H1 (cell line): Measurements from ENCODE around the gene ZNF837. TPM values are rescaled to one million over a fixed set of nuclear protein-coding genes. Genes with fewer than 3 reads are reported as not detected.

ENCODE experiments used
- CTCF ChIA-PET: fragments of 300-600 bp; sonication (Branson Sonifier 250); formaldehyde crosslinking; loops from one replicate; lab custom pipeline; 2021; ENCODE audit not compliant: partially characterized antibody; lab: Charles Lee
- POLR2A ChIA-PET: fragments of 300-600 bp; sonication (Branson Sonifier 250); formaldehyde crosslinking; loops from one replicate; lab custom pipeline; 2021; ENCODE audit warnings: inconsistent platforms; ENCODE audit not compliant: partially characterized antibody; lab: Charles Lee
- DNase-seq, 2 experiments: peaks; one replicate each; pipeline versions ENCODE4 v3.0.0 to v3.0.0-alpha.2; 2010 to 2022; ENCODE audit warnings: low spot score in 2 of 2, low read depth in 1 of 2, mixed read lengths in 1 of 2
- FAIRE-seq: peaks from 2 replicates; lab custom pipeline; 2011; peaks lifted over from hg19 to GRCh38; lab: Jason Lieb, UNC
- H2AFZ ChIP-seq: 2 replicates; pipeline ENCODE4 v1.8.1; 2012; ENCODE audit warnings: low read length, inconsistent platforms
- H2AK5ac ChIP-seq: 2 replicates; pipeline ENCODE4 v1.6.1; 2013; ENCODE audit warnings: low read depth, low read length
- H2BK120ac ChIP-seq: replicated peaks from 2 replicates; pipeline ENCODE3; 2013; ENCODE audit warnings: low read depth, low read length, inconsistent platforms
- H2BK12ac ChIP-seq: 2 replicates; pipeline ENCODE4 v1.6.1; 2013; ENCODE audit warnings: low read depth, low read length
- H2BK15ac ChIP-seq: 2 replicates; pipeline ENCODE4 v1.6.1; 2013; ENCODE audit warnings: low read length
- H2BK20ac ChIP-seq: 2 replicates; pipeline ENCODE4 v1.6.1; 2013; ENCODE audit warnings: low read length
- H2BK5ac ChIP-seq: 2 replicates; pipeline ENCODE4 v1.6.1; 2013; ENCODE audit warnings: low read depth, low read length
- H3K14ac ChIP-seq: 2 replicates; pipeline ENCODE4 v1.6.1; 2013; ENCODE audit warnings: inconsistent platforms; ENCODE audit not compliant: insufficient read length
- H3K18ac ChIP-seq: 2 replicates; pipeline ENCODE4 v1.6.1; 2013; ENCODE audit warnings: low read length; ENCODE audit errors: extremely low read depth
- H3K23ac ChIP-seq: 2 replicates; pipeline ENCODE4 v1.6.1; 2013; ENCODE audit warnings: inconsistent platforms; ENCODE audit not compliant: insufficient read length
- H3K23me2 ChIP-seq: 2 replicates; pipeline ENCODE4 v1.6.1; 2013; ENCODE audit warnings: low read depth, low read length
- H3K27ac ChIP-seq: 2 replicates; pipeline ENCODE4 v1.6.1; 2011; ENCODE audit warnings: low read depth, low read length, inconsistent platforms
- H3K27me3 ChIP-seq, 4 experiments: replicated peaks in 1 of 4; 1 replicate in 1 of 4; 2 replicates in 3 of 4; pipeline versions ENCODE4 v1.6.1 to v1.8.1; 2011 to 2013; ENCODE audit warnings: low read length in 3 of 4, mild to moderate bottlenecking in 3 of 4, inconsistent platforms in 2 of 4, mixed read lengths in 2 of 4, moderate library complexity in 1 of 4; ENCODE audit not compliant: control insufficient read depth in 3 of 4, insufficient read depth in 3 of 4; ENCODE audit errors: extremely low read depth in 1 of 4
- H3K36me3 ChIP-seq, 4 experiments: 2 replicates each; pipeline versions ENCODE4 v1.6.1 to v1.8.1; 2011 to 2013; ENCODE audit warnings: mild to moderate bottlenecking in 4 of 4, low read length in 3 of 4, moderate library complexity in 2 of 4, control low read depth in 1 of 4, inconsistent platforms in 1 of 4; ENCODE audit not compliant: insufficient read depth in 4 of 4, control insufficient read depth in 2 of 4
- H3K4ac ChIP-seq: replicated peaks from 2 replicates; pipeline ENCODE3; 2013; ENCODE audit warnings: low read length, low read depth, mixed read lengths, inconsistent platforms; ENCODE audit not compliant: insufficient read length
- H3K4me1 ChIP-seq, 4 experiments: replicated peaks in 1 of 4; 1 replicate in 1 of 4; 2 replicates in 3 of 4; pipeline versions ENCODE4 v1.6.1 to v1.8.1; 2011 to 2013; ENCODE audit warnings: low read length in 3 of 4, inconsistent platforms in 2 of 4, mixed read lengths in 1 of 4; ENCODE audit not compliant: insufficient read depth in 4 of 4, control insufficient read depth in 3 of 4
- H3K4me2 ChIP-seq, 2 experiments: 2 replicates each; pipeline versions ENCODE4 v1.6.1 to v1.8.1; 2011 to 2013; ENCODE audit warnings: low read depth in 2 of 2, low read length in 2 of 2, control low read depth in 1 of 2, inconsistent platforms in 1 of 2, mild to moderate bottlenecking in 1 of 2; ENCODE audit not compliant: insufficient read depth in 1 of 2
- H3K4me3 ChIP-seq, 4 experiments: fragments of 200-600, 300-600 bp in 1 of 4; sonication (generic), shearing (Covaris generic), sonication (Bioruptor Twin) in 1 of 4; 2 replicates each; pipeline versions ENCODE4 v1.5.1 to v1.8.1; 2011 to 2016; ENCODE audit warnings: low read length in 4 of 4, low read depth in 3 of 4, control low read depth in 2 of 4, inconsistent platforms in 2 of 4, mild to moderate bottlenecking in 2 of 4, mixed read lengths in 1 of 4, moderate library complexity in 1 of 4; ENCODE audit not compliant: insufficient read depth in 2 of 4; ENCODE audit errors: extremely low read depth in 1 of 4
- H3K56ac ChIP-seq: replicated peaks from 2 replicates; pipeline ENCODE3; 2013; ENCODE audit warnings: low read depth, mild to moderate bottlenecking, mixed read lengths, low read length, inconsistent platforms; ENCODE audit not compliant: insufficient read length
- H3K79me1 ChIP-seq: 2 replicates; pipeline ENCODE4 v1.6.1; 2013; ENCODE audit warnings: low read depth, low read length, control low read depth
- H3K79me2 ChIP-seq, 2 experiments: 2 replicates each; pipeline versions ENCODE4 v1.6.1 to v1.8.1; 2012 to 2013; ENCODE audit warnings: low read length in 2 of 2, mild to moderate bottlenecking in 2 of 2, inconsistent platforms in 1 of 2; ENCODE audit not compliant: insufficient read depth in 2 of 2, control insufficient read depth in 1 of 2
- H3K9ac ChIP-seq, 4 experiments: replicated peaks in 1 of 4; 1 replicate in 1 of 4; 2 replicates in 3 of 4; pipeline versions ENCODE4 v1.6.1 to v1.8.1; 2011 to 2013; ENCODE audit warnings: low read depth in 3 of 4, low read length in 3 of 4, control low read depth in 2 of 4, mild to moderate bottlenecking in 2 of 4, moderate library complexity in 2 of 4, inconsistent platforms in 1 of 4; ENCODE audit errors: extremely low read depth in 1 of 4
- H3K9me3 ChIP-seq, 2 experiments: 2 replicates each; pipeline versions ENCODE4 v1.6.1 to v1.8.1; 2012 to 2013; ENCODE audit warnings: mild to moderate bottlenecking in 2 of 2, moderate library complexity in 2 of 2, control low read depth in 1 of 2, inconsistent platforms in 1 of 2, low read depth in 1 of 2, low read length in 1 of 2, mixed read lengths in 1 of 2; ENCODE audit not compliant: insufficient read depth in 2 of 2
- H4K20me1 ChIP-seq, 2 experiments: replicated peaks in 1 of 2; 2 replicates each; pipeline versions ENCODE3 to v1.8.1; 2011 to 2013; ENCODE audit warnings: inconsistent platforms in 2 of 2, low read length in 2 of 2, mild to moderate bottlenecking in 1 of 2; ENCODE audit not compliant: insufficient read depth in 2 of 2, control insufficient read depth in 1 of 2
- H4K5ac ChIP-seq: 2 replicates; pipeline ENCODE4 v1.6.1; 2013; ENCODE audit warnings: low read length, low read depth, mixed read lengths, inconsistent platforms; ENCODE audit not compliant: insufficient read length
- H4K8ac ChIP-seq: 2 replicates; pipeline ENCODE4 v1.8.0; 2013; ENCODE audit warnings: mild to moderate bottlenecking, moderate library complexity, low read length, inconsistent platforms; ENCODE audit not compliant: insufficient read depth; ENCODE audit errors: extremely low read depth
- H4K91ac ChIP-seq: replicated peaks from 2 replicates; pipeline ENCODE3; 2013; ENCODE audit warnings: low read length, mixed read lengths, inconsistent platforms; ENCODE audit not compliant: insufficient read length
- NANOG ChIP-seq: IDR thresholded peaks from 2 replicates; pipeline ENCODE4 v1.6.1; 2011; ENCODE audit warnings: low read length, low read depth, mild to moderate bottlenecking, inconsistent platforms; ENCODE audit not compliant: insufficient read depth, poor library complexity, severe bottlenecking
- TCF12 ChIP-seq: IDR thresholded peaks from 2 replicates; pipeline ENCODE4 v1.6.1; 2011; ENCODE audit warnings: low read depth, mild to moderate bottlenecking, low read length
- WGBS, 2 experiments: shearing (Covaris generic) in 1 of 2; methylation state at CpG; one replicate each; pipeline versions ENCODE4 v1.1.6 to v1.1.7; 2013 to 2015; ENCODE audit warnings: low lambda C conversion rate in 2 of 2, mixed read lengths in 2 of 2, inconsistent platforms in 1 of 2, low coverage in 1 of 2, missing lambda C conversion rate in 1 of 2; ENCODE audit not compliant: insufficient replicate concordance in 2 of 2, insufficient coverage in 1 of 2, insufficient read length in 1 of 2; ENCODE audit errors: extremely low coverage in 1 of 2, missing lambda C conversion rate in 1 of 2; 5-methylcytosine and 5-hydroxymethylcytosine counted together
- polyA plus RNA-seq, 7 experiments: library from polyadenylated mRNA; depleted of rRNA in 3 of 7; stranded (reverse) in 5 of 7; unstranded in 2 of 7; fragments of >200 nt in 5 of 7; fragments of 200-250 nt in 2 of 7; gene quantifications; 1 replicate in 5 of 7; 2 replicates in 1 of 7; 4 replicates in 1 of 7; pipeline versions ENCODE4 v1.2.1 to v1.2.3, GENCODE V29; 2011 to 2013; ENCODE audit warnings: missing spikeins in 2 of 7, mixed read lengths in 2 of 7
- total RNA-seq: library from RNA; stranded (reverse); fragmentation: NEBNext Ultra II Directional; extraction: Animal tissue kit (Norgen Biotek cat#: 25700); gene quantifications from 2 replicates; pipeline ENCODE4 v1.2.1, GENCODE V29; 2021
- TF ChIP-seq, protein P1 (sequence below): IDR thresholded peaks from 2 replicates; pipeline ENCODE4 v1.6.1; 2011; ENCODE audit warnings: low read length, improper control_type of control experiment
- TF ChIP-seq, protein P2 (sequence below): IDR thresholded peaks from 2 replicates; pipeline ENCODE4 v1.6.1; 2012; ENCODE audit warnings: inconsistent platforms

Gene ZNF837
- total and polyA plus RNA-seq, 2 of the 8 experiments (the other 6 are each of a cell fraction or from before 2014, with no cell fraction given) = 1.9 to 3.3 TPM

DNA sequence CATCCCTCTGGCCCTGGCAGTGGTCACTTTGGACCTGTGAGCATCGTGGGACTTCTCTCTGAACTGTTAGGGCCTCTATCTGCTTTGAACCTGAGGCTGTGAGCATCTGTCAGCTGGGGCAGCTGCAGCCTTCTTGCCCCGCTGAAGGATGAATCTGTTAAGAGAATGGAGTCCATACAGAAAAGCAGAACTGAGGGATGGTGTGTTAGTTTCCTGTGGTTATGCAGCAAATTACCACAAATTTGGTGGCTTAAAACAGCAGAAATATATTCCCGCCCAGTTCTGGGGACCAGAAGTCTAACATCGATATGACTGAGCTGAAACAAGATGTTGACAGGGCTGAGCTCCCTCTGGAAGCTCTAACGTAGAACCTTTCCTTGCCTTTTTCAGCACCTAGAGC, 16.7 kb downstream of the ZNF837 start:
- Histone ChIP-seq H2AK5ac (no peak overlapping the region), H3K4ac (no peak overlapping the region), H3K36me3 (peaks cover 0 to 2% (median 0%) of the 10 kb centered on the region in 4 experiments; a peak in 2 of 8 replicates), H3K9me3 (no peaks in the 10 kb centered on the region), H4K20me1 (no peaks in the 10 kb centered on the region), H3K27ac (no peak overlapping the region), H3K4me1 (peaks cover 0 to 8% (median 1%) of the 10 kb centered on the region in 4 experiments; a peak in 3 of 7 replicates), H2BK5ac (no peak overlapping the region), H3K27me3 (no peaks in the 10 kb centered on the region), H2BK15ac (no peak overlapping the region), H4K91ac (no peak overlapping the region), H3K14ac (no peak overlapping the region), H2BK120ac (no peak overlapping the region), H2BK20ac (no peak overlapping the region), H4K8ac (no peak overlapping the region), H3K23me2 (peaks cover 5% of the 10 kb centered on the region), H3K4me2 (no peak overlapping the region), H3K9ac (no peak overlapping the region), H3K23ac (no peak overlapping the region), H3K79me1 (no peaks in the 10 kb centered on the region), H3K18ac (no peak overlapping the region), H3K79me2 (no peaks in the 10 kb centered on the region), H2AFZ (no peak overlapping the region), H2BK12ac (no peak overlapping the region), H3K4me3 (no peak overlapping the region), H4K5ac (no peak overlapping the region), H3K56ac (no peak overlapping the region)
- WGBS, 2 experiments = 88% methylated on average over 5 of the region's 5 CpGs; no CpG with 5 or more reads in 1 of the 2 experiments
- FAIRE-seq (no peak), DNase-seq (no peak)
- ChIA-PET CTCF (interaction anchor here (0.8 to 2.2 kb wide), 7 partner anchors 10 to 132 kb away, joined by 3 to 6 read pairs (median 4); no protein-coding TSS in a partner anchor), POLR2A (interaction anchor here (1.1 to 7.8 kb wide), 7 partner anchors 12 to 191 kb away, joined by 3 to 102 read pairs (median 23); partner anchors contain the start of genes A1BG, CHMP2A, RNF225 and RPS5)
- TF ChIP-seq, protein P1, sequence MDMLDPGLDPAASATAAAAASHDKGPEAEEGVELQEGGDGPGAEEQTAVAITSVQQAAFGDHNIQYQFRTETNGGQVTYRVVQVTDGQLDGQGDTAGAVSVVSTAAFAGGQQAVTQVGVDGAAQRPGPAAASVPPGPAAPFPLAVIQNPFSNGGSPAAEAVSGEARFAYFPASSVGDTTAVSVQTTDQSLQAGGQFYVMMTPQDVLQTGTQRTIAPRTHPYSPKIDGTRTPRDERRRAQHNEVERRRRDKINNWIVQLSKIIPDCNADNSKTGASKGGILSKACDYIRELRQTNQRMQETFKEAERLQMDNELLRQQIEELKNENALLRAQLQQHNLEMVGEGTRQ = no peak
- TF ChIP-seq NANOG (no peak), TCF12 (no peak)
- TF ChIP-seq, protein P2, sequence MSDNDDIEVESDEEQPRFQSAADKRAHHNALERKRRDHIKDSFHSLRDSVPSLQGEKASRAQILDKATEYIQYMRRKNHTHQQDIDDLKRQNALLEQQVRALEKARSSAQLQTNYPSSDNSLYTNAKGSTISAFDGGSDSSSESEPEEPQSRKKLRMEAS = no peak
